HFF-Myc (cell line): Measurements from ENCODE around the gene DHX15.
"Not testable (repeated sequence)": the region's sequence is repeated elsewhere in the genome, so short reads cannot be mapped to it uniquely, and the experiment has no call there.

Experiments used
- DNase-seq: peaks from one replicate; pipeline ENCODE4 v3.0.0-alpha.2; 2011; ENCODE audit warnings: low read depth; ENCODE audit errors: extremely low read depth
- H3K4me3 ChIP-seq: replicated peaks from 2 replicates; pipeline ENCODE4 v1.5.1; 2011; ENCODE audit warnings: low read depth, mild to moderate bottlenecking, control low read depth, low read length
- TF ChIP-seq, protein P1 (sequence below): IDR thresholded peaks from 2 replicates; pipeline ENCODE4 v1.5.1; 2012; ENCODE audit warnings: mild to moderate bottlenecking, low read depth, low read length, control low read depth; ENCODE audit errors: missing control alignments

The DHX15 gene

GRCh38 chr4:24515698-24516097 lies 68.7 kb downstream of the DHX15 start:
- TF ChIP-seq, protein P1, sequence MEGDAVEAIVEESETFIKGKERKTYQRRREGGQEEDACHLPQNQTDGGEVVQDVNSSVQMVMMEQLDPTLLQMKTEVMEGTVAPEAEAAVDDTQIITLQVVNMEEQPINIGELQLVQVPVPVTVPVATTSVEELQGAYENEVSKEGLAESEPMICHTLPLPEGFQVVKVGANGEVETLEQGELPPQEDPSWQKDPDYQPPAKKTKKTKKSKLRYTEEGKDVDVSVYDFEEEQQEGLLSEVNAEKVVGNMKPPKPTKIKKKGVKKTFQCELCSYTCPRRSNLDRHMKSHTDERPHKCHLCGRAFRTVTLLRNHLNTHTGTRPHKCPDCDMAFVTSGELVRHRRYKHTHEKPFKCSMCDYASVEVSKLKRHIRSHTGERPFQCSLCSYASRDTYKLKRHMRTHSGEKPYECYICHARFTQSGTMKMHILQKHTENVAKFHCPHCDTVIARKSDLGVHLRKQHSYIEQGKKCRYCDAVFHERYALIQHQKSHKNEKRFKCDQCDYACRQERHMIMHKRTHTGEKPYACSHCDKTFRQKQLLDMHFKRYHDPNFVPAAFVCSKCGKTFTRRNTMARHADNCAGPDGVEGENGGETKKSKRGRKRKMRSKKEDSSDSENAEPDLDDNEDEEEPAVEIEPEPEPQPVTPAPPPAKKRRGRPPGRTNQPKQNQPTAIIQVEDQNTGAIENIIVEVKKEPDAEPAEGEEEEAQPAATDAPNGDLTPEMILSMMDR: no peak
- DNase-seq: no peak
- no peak overlapping the region for H3K4me3 ChIP-seq

DNA sequence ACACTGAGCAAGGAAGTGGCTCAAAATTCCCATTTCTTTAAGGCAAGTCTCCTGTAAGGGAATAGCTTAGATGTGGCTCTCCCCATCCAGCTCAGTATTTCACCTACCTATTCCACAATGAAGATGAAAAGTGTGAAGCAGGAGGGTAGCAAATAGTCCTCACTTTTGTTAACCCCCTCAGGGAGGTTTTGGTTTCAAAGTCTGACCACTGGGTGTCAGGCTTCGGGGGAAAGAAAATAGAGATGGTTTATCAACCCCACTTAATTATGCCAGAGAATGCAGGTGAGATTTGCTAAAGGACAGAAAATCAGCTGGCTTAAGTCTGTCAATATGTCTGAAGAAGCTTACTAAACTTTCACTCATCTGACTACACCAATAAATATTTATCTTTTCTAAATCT lies 69.5 kb downstream of the DHX15 start:
- TF ChIP-seq, protein P1: peak; percentile 31
- no peak for DNase-seq
- no peak overlapping the region for H3K4me3 ChIP-seq

GRCh38 chr4:24513718-24514117 lies 70.6 kb downstream of the DHX15 start:
- H3K4me3 ChIP-seq: no peak overlapping the region
- TF ChIP-seq, protein P1: no peak
- no peak for DNase-seq

DNA sequence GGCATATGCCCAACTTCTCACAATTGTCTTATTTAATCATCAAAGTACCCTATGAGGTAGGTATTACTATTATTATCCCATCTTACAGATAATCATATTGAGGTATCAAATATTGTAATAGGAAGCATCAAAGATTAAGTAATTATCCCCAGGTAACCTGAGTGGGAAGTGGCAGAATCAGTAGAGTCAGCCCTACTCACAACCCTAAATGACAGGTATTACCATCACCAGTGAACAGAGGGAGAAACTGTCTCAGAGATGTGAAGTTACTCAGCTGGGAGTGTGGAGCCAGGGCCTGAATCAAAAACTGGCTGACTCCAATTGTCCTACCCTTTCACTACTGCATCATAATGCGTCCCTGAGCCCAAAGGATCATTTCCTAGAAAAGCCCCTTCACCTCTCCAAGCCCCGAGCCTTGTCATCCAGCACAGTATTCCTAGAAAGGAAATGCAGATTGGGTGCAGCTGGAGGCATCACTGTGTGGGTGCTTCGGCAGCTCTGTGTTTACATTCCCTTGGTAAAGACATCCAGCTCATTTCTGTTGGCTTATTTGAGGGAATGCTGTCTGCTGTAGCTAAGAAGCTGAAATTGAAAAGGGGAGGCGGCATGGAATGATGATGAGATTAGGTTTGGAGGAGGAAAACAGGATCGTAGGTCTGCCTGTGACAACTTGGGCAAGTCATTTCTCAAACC lies 72.8 kb downstream of the DHX15 start:
- H3K4me3 ChIP-seq: no peak overlapping the region
- no peak for DNase-seq
- TF ChIP-seq, protein P1: no peak

DNA sequence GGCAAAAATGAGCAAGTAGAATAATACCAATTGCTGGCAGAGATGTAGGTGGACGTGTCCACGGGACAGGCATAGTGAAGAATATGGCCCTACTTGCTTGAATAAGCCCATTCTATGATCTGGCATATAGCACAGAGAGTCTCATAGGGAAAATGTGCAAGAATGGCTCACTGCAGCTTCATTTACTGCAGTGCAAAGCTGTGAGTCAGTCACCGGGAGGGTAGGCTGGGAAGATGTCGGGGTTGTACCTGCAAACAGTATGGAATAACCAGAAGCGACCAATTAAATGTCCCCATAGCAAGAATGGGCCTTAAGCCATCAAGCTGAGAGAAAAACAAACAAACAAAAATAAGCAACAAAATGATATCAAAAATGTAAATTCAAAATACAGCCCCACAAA lies 74.3 kb downstream of the DHX15 start:
- H3K4me3 ChIP-seq: no peak overlapping the region
- DNase-seq: no peak
- TF ChIP-seq, protein P1: no peak

DNA sequence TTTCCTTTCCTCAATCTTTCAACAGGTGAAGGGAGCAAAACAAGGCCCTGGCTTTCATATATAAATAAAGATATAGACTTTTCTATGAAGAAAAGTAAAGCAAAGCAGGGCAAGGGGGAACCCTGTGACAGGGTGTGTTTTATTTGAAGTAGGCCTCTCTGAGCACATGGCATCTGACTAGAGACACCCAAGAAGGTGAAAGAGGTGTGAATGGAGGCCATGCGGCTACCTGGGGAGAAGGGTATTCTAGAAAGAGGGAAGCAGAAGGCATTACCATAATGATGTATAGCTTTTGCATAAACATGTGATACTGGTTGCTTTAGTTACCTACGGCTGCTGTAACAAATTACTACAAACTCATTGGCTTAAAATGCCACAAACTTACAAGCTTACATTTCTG lies 75.8 kb downstream of the DHX15 start:
- DNase-seq: no peak
- H3K4me3 ChIP-seq: no peak overlapping the region
- TF ChIP-seq, protein P1: no peak

- H3K4me3 ChIP-seq: no peak overlapping the region
- TF ChIP-seq, protein P1: no peak
- no peak for DNase-seq
Observed at GRCh38 chr4:24507439-24507838, 76.9 kb downstream of the DHX15 start.

GRCh38 chr4:24503090-24503489 lies 81.3 kb downstream of the DHX15 start:
- not testable (repeated sequence) for H3K4me3 ChIP-seq

More at GRCh38 chr4:24503090-24503489, 81.3 kb downstream of the DHX15 start:
- DNase-seq: not testable (repeated sequence)
